Central memory CD4-positive, alpha-beta T cell (primary cell): ENCODE results near the gene MSI2.

Source experiments
- DNase-seq: peaks from one replicate; pipeline ENCODE4 v3.0.0; 2022

MSI2 gene

DNA sequence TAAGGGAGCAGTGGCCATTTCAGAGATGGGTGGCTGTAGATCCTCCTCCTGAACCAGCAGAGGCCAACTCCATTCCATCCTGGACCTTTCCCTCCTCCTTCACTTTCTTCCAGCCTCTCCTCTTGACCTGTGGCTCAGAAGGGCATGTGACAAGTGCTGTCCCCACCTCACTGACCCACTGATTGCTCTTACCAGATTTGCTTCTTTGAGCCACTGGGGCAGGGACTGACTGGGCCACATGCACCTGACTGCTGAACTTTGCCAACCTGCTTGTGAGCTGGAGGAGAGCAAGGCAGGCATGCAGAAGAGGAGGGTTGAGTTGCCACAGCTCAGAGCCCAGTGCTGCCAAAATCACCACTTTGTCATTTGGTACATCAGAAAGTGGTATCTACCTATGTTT lies 68.3 kb downstream of the MSI2 start:
- DNase-seq, result no peak

- DNase-seq, result no peak
Observed at GRCh38 chr17:57326336-57326735, 70.0 kb downstream of the MSI2 start.

DNA sequence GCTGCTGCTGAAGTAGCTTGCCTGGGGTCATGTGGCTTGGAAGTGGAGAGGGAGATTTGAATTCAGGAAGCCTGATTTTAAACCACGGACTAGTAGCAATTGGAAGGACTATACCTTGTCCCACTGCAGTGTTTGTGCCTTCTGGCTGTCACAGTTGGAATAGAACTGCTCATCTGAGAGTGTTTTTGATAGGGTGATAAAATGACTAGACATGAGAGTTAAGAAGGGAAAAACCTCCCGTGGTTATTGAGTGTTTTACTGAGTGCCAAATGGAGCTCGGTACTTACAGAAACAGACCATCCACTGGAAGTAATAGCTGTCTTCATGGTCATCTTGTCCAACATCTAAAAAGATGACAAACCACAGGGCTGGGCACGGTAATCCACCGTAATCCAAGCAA lies 70.4 kb downstream of the MSI2 start:
- DNase-seq, result no peak

DNA sequence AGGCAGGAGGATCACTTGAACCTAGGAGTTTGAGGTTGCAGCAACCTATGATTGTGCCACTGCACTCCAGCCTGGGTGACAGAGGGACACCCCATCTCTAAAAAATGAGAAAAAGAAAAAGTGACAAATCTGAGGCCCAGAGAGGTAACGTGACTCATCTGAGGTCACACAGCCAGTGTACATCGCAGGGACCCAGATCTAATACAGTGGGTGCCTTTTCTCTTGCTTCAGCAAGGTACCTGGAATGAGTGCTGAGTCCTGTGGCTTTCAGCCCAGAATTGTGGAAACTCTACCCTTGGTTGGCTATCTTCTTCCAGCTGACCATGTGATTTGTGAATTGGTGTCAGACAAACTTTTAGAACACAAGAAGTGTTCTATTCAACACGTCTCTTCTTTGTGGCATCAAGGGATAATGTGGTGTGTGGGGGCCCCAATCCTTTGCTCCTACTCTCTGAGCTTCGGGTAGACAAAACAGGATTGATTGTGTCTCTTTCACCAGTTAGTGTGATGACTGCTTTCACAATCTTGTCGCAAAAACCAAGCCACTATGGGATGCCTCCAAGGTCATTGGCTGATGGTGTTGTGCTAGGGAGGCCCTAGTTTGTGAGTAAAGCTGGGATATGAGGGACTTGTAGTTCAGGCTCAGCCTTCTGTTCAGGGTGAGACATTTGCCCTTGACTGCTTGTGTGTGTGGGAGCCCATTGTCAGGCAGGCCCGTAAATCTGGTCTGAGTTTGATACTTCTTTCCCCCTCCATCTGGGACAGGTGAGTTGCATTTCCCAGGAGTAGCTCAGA lies 71.0 kb downstream of the MSI2 start:
- DNase-seq, result no peak

DNA sequence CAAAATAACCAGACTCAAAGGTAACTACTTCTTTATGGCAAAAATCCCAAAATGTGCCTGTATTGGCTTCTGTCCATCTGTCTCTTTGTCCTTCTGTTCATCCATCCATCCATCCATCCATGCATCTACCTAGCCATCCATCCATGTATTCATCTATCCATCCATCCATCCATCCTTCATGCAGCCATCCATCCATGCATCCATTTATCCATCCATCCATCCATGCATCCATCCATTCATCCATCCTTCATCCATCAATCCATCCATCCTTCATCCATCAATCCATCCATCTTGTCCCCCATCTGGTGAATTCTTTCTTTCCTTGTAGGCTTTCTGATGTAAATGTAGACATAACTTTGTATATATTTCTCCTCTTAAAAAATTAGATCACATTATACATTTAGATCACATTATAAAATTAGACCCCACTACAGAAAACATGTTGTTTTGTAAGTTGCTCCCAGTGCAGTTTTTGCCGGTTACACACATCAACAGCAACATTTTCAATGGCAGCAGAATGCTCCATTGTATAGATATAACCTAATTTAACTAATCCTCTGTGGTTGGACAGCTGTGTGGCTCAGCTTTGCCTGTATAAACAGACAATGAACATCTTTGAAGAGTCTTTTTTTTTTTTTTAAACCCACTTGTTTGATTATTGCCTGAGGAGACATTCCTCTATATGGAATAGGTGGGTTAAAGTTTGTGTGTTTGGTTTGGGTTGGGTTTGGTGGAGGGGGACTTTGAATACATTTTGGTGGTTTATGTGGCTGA lies 72.0 kb downstream of the MSI2 start:
- DNase-seq, result no peak

GRCh38 chr17:57329380-57330214 lies 73.3 kb downstream of the MSI2 start:
- no peak for DNase-seq

GRCh38 chr17:57330587-57330986 lies 74.3 kb downstream of the MSI2 start:
- no peak for DNase-seq

DNA sequence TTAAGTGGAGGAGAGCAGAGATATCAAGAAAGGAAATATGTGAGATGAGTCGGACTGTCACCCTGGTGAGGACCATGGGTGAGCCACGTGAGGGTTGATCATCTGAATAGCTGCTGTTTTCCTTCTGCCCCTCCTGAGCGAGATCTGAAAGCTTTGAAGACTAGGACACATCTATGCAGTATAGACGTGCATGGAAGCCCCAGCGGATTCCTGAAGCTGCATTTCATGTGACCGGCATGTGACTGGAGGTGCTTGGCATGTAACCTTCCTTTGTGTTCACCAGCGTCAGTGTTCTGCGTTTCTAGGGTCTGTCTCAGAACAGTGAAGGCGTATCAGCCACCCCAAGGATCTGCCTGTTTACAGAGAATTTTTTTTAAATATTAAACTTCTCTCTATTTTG lies 75.1 kb downstream of the MSI2 start:
- no peak for DNase-seq

DNA sequence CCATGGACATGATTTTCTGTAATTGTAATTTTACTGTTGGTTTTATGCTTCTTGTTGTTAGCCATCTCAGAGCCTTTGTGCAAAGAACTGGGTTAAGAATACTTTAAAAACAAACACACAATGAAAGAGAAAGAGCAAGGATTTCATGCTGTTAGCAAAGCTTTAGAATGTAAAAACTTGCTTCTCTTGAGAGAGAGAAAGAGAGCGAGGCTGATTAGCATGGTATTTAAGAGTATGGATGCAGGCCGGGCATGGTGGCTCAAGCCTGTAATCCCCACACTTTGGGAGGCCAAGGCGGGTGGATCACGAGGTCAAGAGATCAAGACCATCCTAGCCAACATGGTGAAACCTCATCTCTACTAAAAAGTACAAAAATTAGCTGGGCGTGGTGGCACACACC lies 76.2 kb downstream of the MSI2 start:
- no peak for DNase-seq

- DNase-seq, result no peak
Observed at GRCh38 chr17:57335195-57335792, 79.0 kb downstream of the MSI2 start.

GRCh38 chr17:57337390-57337789 lies 81.1 kb downstream of the MSI2 start:
- no peak for DNase-seq

GRCh38 chr17:57338257-57338914 lies 82.1 kb downstream of the MSI2 start:
- no peak for DNase-seq

GRCh38 chr17:57340160-57340981 lies 84.0 kb downstream of the MSI2 start:
- DNase-seq, result no peak

DNA sequence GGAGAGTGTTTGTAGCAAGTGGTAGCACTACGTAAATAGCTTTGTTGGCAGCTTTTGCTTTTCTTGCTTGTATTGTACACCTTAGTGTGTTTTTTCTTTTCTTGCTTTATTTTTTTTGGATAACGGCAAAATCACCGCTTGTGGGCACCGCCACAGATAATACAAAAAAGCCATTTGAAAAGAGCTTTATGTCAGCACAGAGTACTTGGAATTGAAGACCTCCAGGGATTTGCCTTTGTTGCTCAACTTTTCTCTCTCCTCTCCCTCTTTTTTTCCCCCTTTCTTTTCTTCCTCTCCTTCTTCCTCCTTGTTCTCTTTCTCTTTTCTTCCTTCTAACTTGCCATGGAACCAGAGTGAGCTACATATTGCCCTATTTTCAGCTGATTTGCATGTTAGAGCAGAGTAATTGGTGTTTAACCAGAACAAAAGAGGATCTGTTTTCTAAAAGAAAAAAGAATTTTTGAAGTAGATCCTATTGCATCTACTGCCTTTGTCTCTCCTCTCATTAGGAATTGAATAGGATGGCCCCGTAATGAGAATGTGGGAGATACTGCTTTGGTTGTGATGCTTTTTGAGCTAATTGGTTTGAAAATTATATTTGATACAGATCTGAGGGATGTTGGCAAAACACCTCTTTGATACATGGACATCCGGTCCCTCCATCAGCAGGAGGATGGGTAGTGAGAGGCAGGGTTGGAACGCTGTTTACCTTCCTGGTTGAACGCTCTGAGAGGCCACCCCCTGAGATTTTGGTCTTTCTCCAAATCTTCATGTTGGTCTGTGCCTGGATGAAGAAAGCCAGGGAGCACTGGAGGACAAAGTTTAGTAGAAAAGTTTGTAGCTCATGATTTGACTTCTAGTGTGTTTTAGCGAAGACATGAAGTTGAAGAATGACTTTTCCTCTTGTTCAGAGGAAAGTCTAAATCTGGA lies 85.6 kb downstream of the MSI2 start:
- DNase-seq, result no peak

GRCh38 chr17:57342963-57343589 lies 86.8 kb downstream of the MSI2 start:
- DNase-seq, result no peak

- DNase-seq, result no peak
Observed at GRCh38 chr17:57343717-57344116, 87.4 kb downstream of the MSI2 start.

- no peak for DNase-seq
Observed at GRCh38 chr17:57344261-57344660, 87.9 kb downstream of the MSI2 start.

- no peak for DNase-seq
Observed at GRCh38 chr17:57349541-57350247, 93.4 kb downstream of the MSI2 start.

DNA sequence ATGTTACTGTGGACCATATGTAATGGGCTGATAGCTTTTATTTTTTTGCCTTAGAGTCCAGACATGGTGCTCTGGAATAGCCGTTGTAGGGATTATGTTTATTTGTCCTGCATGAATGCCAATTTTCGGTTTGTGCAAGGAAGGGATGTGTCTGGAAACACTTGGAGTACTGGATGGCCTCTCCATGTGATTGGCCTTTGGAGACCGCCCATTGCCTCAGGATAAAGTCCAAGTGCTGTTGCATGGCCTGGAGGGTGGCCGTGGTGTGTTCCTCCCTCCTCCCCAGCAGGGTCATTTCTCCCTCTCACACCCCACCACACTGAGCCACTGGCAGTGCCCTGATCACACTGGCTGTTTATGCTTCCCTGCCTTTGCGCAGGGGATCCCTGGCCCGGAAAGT lies 93.9 kb downstream of the MSI2 start:
- no peak for DNase-seq
